ENCODE data around the gene PPRC1. TPM values are rescaled to one million over a fixed set of nuclear protein-coding genes. Genes with fewer than 3 reads are reported as not detected.

PPRC1 gene
- total and polyA plus RNA-seq, 5 donors from 2014 or later, result 6.6 to 35.3 (median 10.6) TPM

GRCh38 chr10:102106998-102107397 is 25.8 kb upstream of the PPRC1 start:
- Mint-ChIP-seq H3K4me1 (peaks cover 5 to 29% (median 26%) of the 10 kb centered on the region in 4 donors), H3K4me3 (no peak overlapping the region), H3K27ac (peak overlapping the region in 1 of 3 donors; percentile 8), H3K36me3 (peaks cover 29% of the 10 kb centered on the region), H3K27me3 (no peaks in the 10 kb centered on the region), H3K9me3 (no peaks in the 10 kb centered on the region)
- H3K27me3 ChIP-seq (ENCODE audit: control insufficient read depth, insufficient read depth, low read length), result no peaks in the 10 kb centered on the region
- H3K4me3 ChIP-seq (ENCODE audit: low read depth, low read length), result no peak overlapping the region
- peaks cover 3% of the 10 kb centered on the region for H3K4me1 ChIP-seq (ENCODE audit: control insufficient read depth, insufficient read depth, low read length, poor library complexity, severe bottlenecking)
- H3K36me3 ChIP-seq (ENCODE audit: control insufficient read depth, insufficient read depth, low read length), result peaks cover 48% of the 10 kb centered on the region
- no peak for DNase-seq
- no peaks in the 10 kb centered on the region for H3K9me3 ChIP-seq (ENCODE audit: control insufficient read depth in 2 of 2, low read length in 2 of 2)
- no peak for ATAC-seq (ENCODE audit: low read depth in 2 of 2)
- no peak overlapping the region for H3K27ac ChIP-seq (ENCODE audit: insufficient read depth, low read length, poor library complexity, severe bottlenecking)

- Mint-ChIP-seq H3K4me1 (peaks cover 15 to 45% (median 37%) of the 10 kb centered on the region in 4 donors), H3K27me3 (no peaks in the 10 kb centered on the region), H3K36me3 (peaks cover 34% of the 10 kb centered on the region), H3K9me3 (no peaks in the 10 kb centered on the region), H3K27ac (peak overlapping the region in 2 of 3 donors; percentile 29 to 36), H3K4me3 (peak overlapping the region in 1 of 4 donors; percentile 66)
- H3K36me3 ChIP-seq (ENCODE audit: control insufficient read depth, insufficient read depth, low read length), result peaks cover 48% of the 10 kb centered on the region
- peaks cover 24% of the 10 kb centered on the region for H3K4me1 ChIP-seq (ENCODE audit: control insufficient read depth, insufficient read depth, low read length, poor library complexity, severe bottlenecking)
- ATAC-seq (ENCODE audit: low read depth in 2 of 2), result no peak
- DNase-seq, result no peak
- no peaks in the 10 kb centered on the region for H3K9me3 ChIP-seq (ENCODE audit: control insufficient read depth in 2 of 2, low read length in 2 of 2)
- H3K27me3 ChIP-seq (ENCODE audit: control insufficient read depth, insufficient read depth, low read length), result no peaks in the 10 kb centered on the region
- no peak overlapping the region for H3K4me3 ChIP-seq (ENCODE audit: low read depth, low read length)
- H3K27ac ChIP-seq (ENCODE audit: insufficient read depth, low read length, poor library complexity, severe bottlenecking), result no peak overlapping the region
Observed at GRCh38 chr10:102109166-102110116, 23.4 kb upstream of the PPRC1 start.

- ATAC-seq (ENCODE audit: low read depth in 2 of 2) (no peak), DNase-seq (no peak)
- H3K27me3 Mint-ChIP-seq, result no peaks in the 10 kb centered on the region
- Histone ChIP-seq H3K36me3 (ENCODE audit: control insufficient read depth, insufficient read depth, low read length) (peaks cover 48% of the 10 kb centered on the region), H3K4me1 (ENCODE audit: control insufficient read depth, insufficient read depth, low read length, poor library complexity, severe bottlenecking) (peaks cover 36% of the 10 kb centered on the region), H3K27me3 (ENCODE audit: control insufficient read depth, insufficient read depth, low read length) (no peaks in the 10 kb centered on the region), H3K4me3 (ENCODE audit: low read depth, low read length) (no peak overlapping the region), H3K9me3 (ENCODE audit: control insufficient read depth in 2 of 2, low read length in 2 of 2) (no peaks in the 10 kb centered on the region), H3K27ac (ENCODE audit: insufficient read depth, low read length, poor library complexity, severe bottlenecking) (no peak overlapping the region)
- H3K27ac Mint-ChIP-seq, result peak overlapping the region in 1 of 3 donors; percentile 20
- H3K9me3 Mint-ChIP-seq, result no peaks in the 10 kb centered on the region
- peak overlapping the region in 2 of 4 donors; percentile 66 to 68 for H3K4me3 Mint-ChIP-seq
- peaks cover 16 to 50% (median 35%) of the 10 kb centered on the region in 4 donors for H3K4me1 Mint-ChIP-seq
- H3K36me3 Mint-ChIP-seq, result peaks cover 34% of the 10 kb centered on the region
Observed at GRCh38 chr10:102111276-102111675, 21.6 kb upstream of the PPRC1 start.

- Mint-ChIP-seq H3K36me3 (peaks cover 34% of the 10 kb centered on the region), H3K4me1 (peaks cover 21 to 60% (median 42%) of the 10 kb centered on the region in 4 donors), H3K27ac (peak overlapping the region; percentile 65 to 93 (median 67)), H3K9me3 (no peaks in the 10 kb centered on the region), H3K27me3 (no peaks in the 10 kb centered on the region), H3K4me3 (peak overlapping the region in 2 of 4 donors; percentile 76 to 93)
- Histone ChIP-seq H3K9me3 (ENCODE audit: control insufficient read depth in 2 of 2, low read length in 2 of 2) (no peaks in the 10 kb centered on the region), H3K27me3 (ENCODE audit: control insufficient read depth, insufficient read depth, low read length) (no peaks in the 10 kb centered on the region), H3K27ac (ENCODE audit: insufficient read depth, low read length, poor library complexity, severe bottlenecking) (peak overlapping the region; percentile 28), H3K36me3 (ENCODE audit: control insufficient read depth, insufficient read depth, low read length) (peaks cover 39% of the 10 kb centered on the region), H3K4me3 (ENCODE audit: low read depth, low read length) (peak overlapping the region; percentile 72), H3K4me1 (ENCODE audit: control insufficient read depth, insufficient read depth, low read length, poor library complexity, severe bottlenecking) (peaks cover 46% of the 10 kb centered on the region)
- ATAC-seq (ENCODE audit: low read depth in 2 of 2), result no peak
- no peak for DNase-seq
Observed at GRCh38 chr10:102112210-102112817, 20.5 kb upstream of the PPRC1 start.

GRCh38 chr10:102113261-102113955 is 19.4 kb upstream of the PPRC1 start:
- Mint-ChIP-seq H3K27me3 (no peaks in the 10 kb centered on the region), H3K27ac (peak overlapping the region; percentile 91 to 93 (median 91)), H3K4me3 (peak overlapping the region; percentile 88 to 98 (median 92)), H3K4me1 (peaks cover 21 to 71% (median 51%) of the 10 kb centered on the region in 4 donors), H3K9me3 (no peaks in the 10 kb centered on the region), H3K36me3 (peaks cover 32% of the 10 kb centered on the region)
- peaks cover 57% of the 10 kb centered on the region for H3K4me1 ChIP-seq (ENCODE audit: control insufficient read depth, insufficient read depth, low read length, poor library complexity, severe bottlenecking)
- no peaks in the 10 kb centered on the region for H3K27me3 ChIP-seq (ENCODE audit: control insufficient read depth, insufficient read depth, low read length)
- DNase-seq (peak in 1 of 3 donors; percentile 46), ATAC-seq (ENCODE audit: low read depth in 2 of 2) (no peak)
- H3K4me3 ChIP-seq (ENCODE audit: low read depth, low read length), result peak overlapping the region; percentile 72
- H3K36me3 ChIP-seq (ENCODE audit: control insufficient read depth, insufficient read depth, low read length), result peaks cover 31% of the 10 kb centered on the region
- no peaks in the 10 kb centered on the region for H3K9me3 ChIP-seq (ENCODE audit: control insufficient read depth in 2 of 2, low read length in 2 of 2)
- H3K27ac ChIP-seq (ENCODE audit: insufficient read depth, low read length, poor library complexity, severe bottlenecking), result peak overlapping the region; percentile 91

GRCh38 chr10:102113956-102114857 is 18.6 kb upstream of the PPRC1 start:
- Histone ChIP-seq H3K36me3 (ENCODE audit: control insufficient read depth, insufficient read depth, low read length) (peaks cover 23% of the 10 kb centered on the region), H3K9me3 (ENCODE audit: control insufficient read depth in 2 of 2, low read length in 2 of 2) (no peaks in the 10 kb centered on the region), H3K27me3 (ENCODE audit: control insufficient read depth, insufficient read depth, low read length) (no peaks in the 10 kb centered on the region), H3K4me3 (ENCODE audit: low read depth, low read length) (peak overlapping the region; percentile 72), H3K27ac (ENCODE audit: insufficient read depth, low read length, poor library complexity, severe bottlenecking) (peak overlapping the region; percentile 91), H3K4me1 (ENCODE audit: control insufficient read depth, insufficient read depth, low read length, poor library complexity, severe bottlenecking) (peaks cover 65% of the 10 kb centered on the region)
- Mint-ChIP-seq H3K36me3 (peaks cover 24% of the 10 kb centered on the region), H3K27me3 (no peaks in the 10 kb centered on the region), H3K4me1 (peaks cover 21 to 75% (median 55%) of the 10 kb centered on the region in 4 donors), H3K27ac (peak overlapping the region; percentile 91 to 98 (median 93)), H3K9me3 (no peaks in the 10 kb centered on the region), H3K4me3 (peak overlapping the region; percentile 92 to 98 (median 93))
- DNase-seq, result no peak
- ATAC-seq (ENCODE audit: low read depth in 2 of 2), result peak; percentile 2 to 3

All from CD4-positive, CD25-positive, alpha-beta regulatory T cell (primary cell).